IPS DF 4.7 (cell line): ENCODE data around the gene ZBTB16.

Source experiments
- DNase-seq: peaks from one replicate; pipeline ENCODE4 v3.0.0-alpha.2; 2013; ENCODE audit warnings: low spot score; ENCODE audit errors: extremely low read depth

ZBTB16 gene

DNA sequence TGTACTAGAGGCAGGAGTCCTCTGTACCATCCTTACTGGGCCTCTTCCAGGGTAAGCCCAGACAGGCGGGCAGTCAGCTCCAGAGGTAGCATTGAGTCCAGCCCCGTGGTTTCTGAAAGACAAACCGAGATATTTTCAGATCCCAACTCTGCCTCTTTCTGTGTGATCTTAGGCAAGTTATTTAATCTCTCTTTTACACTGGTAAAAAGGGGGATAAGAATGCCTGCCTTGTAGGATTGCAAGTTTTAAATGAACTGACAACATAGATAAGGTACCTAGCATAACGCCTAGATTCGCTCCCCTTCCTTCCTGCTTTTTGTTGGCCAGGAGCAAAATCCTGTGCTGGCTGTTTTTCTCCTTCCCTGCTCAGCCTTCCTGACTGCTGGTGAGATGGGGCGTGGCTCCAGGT lies 180.2 kb downstream of the ZBTB16 start:
- DNase-seq: no peak

DNA sequence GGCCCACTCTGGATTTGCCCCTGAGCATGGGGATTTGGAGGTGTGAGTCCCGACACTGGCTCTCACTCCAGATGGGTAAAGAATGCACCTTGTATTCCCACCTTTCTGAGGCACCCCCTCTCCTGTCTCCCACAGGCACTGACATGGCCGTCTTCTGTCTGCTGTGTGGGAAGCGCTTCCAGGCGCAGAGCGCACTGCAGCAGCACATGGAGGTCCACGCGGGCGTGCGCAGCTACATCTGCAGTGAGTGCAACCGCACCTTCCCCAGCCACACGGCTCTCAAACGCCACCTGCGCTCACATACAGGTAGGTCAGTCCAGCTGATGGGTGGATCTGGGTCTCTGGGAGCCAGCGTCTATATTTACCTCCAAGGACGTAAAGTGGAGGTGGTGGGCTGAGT lies 182.5 kb downstream of the ZBTB16 start:
- no peak for DNase-seq

DNA sequence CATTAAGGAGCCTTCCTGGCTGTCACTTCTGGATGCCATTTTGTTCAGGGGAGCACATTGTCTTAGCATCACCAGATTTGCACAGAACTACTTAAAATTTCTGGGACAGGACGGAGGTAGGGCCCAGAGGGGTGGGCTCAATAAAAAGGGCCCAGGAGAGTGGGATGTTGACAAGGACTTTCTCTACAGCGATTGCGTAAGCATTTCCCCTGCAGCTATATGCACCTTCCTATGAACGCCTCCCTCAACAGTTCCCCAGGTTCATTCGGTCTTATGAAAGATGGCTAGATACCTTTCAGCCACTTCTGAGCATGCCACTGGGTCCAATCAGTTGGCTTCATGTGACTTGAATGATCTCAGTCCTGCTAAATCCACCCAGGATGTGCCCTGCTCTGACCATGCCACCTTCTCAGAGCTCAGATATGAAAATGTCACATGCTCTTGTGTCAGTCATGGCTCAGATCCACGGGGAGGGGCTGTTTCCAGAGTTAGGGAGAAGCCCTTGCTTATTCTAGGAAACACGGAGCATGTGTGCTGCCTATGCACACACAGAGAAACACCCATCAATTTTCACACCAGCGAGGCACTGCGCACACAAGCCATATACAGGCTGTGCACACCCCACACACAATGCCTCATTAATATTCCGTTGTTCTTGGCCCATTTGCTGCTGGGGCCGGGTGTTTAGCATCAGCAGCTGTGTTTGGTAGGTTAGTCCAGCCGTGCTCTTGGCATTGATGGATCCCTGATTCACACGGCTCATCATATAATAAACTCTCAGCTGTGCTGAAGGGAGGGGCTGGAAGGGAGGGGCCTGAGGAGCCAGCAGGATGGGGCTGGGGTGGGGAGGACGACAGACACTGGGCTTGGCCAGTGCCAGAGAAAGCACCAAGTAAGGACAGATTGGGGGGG lies 184.2 kb downstream of the ZBTB16 start:
- DNase-seq: no peak

DNA sequence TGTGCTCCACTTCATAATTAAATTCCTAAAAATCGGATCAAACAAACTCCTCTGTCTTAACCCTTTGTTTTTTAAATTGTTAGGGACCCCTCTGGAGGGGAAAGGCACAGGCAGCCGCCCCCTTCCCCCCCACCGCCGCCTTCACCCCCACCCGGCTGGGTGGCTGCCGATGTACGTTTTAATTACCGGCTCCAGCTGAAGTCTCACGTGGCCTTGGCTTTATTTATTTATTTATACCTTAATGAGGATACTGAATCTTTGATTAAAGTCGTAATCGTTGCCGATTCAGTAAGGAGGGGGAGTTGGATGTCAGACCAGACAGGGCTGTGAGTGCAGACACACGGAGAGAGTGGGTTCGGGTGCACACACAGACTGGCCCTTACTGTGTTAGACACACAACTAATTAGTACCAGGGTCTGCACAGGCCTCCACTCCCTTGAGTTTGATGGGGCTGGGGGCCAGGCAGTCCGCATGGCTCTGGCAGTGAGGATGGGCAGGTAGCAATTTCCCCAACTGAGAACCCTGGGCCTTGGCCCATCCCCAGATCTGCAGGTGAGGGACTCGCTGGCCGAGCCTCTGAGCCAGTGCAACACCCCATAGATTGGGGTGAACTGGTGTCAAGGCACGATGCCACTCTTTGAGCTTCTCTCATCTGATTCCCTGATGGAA lies 185.3 kb downstream of the ZBTB16 start:
- DNase-seq: no peak

GRCh38 chr11:114246321-114247069 lies 187.0 kb downstream of the ZBTB16 start:
- DNase-seq: no peak

GRCh38 chr11:114247070-114247789 lies 187.7 kb downstream of the ZBTB16 start:
- DNase-seq: no peak

- no peak for DNase-seq
Measured at GRCh38 chr11:114250180-114250579, 190.7 kb downstream of the ZBTB16 start.

DNA sequence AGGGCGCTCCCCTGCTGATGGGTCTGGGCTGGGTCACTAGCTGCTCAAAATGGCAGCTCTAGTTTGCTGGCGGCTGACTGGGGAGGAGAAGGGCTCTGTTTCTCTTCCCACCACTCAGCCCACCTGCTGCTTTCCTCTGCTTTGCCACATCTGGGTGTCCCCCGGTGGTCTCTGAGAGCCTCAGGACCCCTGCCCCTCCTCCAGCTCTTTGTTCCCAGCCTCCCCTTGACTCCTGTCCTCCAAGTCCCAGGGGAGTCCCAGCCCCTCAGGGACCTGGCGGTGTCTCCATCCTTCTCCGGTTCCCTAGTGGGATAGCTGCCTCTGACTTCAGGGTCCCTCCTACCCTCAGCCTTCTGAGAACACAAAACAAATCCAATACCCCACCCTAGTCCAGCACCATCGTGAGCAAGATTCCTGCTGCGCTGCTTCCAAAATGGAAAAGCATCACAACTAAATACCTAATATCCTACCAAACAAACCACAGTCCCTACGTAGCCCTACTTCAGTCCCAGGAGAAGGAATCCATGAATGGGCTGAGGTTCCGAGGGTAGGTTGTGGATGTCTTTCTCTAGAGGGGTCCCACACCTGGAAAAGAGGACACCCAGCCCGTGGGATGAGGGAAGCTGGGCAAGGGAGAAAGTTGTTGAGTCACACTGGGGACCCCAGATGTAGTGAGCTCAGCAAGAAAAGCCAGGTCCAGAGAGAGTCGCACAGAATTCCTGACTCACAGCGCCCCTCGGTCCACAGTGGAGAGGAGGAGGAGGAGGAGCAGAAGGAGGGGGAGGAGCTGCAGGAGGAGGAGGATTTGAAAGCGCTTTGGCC lies 191.7 kb downstream of the ZBTB16 start:
- DNase-seq: no peak

GRCh38 chr11:114251815-114252337 lies 192.4 kb downstream of the ZBTB16 start:
- no peak for DNase-seq

- no peak for DNase-seq
Measured at GRCh38 chr11:114252767-114253166, 193.3 kb downstream of the ZBTB16 start.

DNA sequence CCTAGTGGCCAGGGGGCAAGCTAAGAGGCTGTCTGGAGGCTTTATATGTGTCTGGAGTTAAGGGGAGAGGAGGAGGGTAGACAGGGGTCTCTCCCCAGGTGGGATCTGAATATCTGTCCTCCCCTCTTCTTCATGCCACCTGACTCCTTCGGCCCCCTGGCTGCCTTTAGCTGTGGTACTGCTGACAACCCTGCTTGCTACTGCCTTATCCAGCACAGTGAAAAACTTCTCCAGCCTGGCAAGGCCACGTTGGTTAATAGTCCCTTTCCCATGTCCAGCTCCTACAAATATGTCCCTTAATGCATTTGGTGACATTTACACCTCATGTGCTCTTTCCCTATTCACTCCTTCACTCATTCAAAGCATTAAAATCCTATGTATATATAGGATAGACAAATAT lies 194.3 kb downstream of the ZBTB16 start:
- DNase-seq: no peak

- DNase-seq: no peak
Measured at GRCh38 chr11:114254571-114255146, 195.1 kb downstream of the ZBTB16 start.

DNA sequence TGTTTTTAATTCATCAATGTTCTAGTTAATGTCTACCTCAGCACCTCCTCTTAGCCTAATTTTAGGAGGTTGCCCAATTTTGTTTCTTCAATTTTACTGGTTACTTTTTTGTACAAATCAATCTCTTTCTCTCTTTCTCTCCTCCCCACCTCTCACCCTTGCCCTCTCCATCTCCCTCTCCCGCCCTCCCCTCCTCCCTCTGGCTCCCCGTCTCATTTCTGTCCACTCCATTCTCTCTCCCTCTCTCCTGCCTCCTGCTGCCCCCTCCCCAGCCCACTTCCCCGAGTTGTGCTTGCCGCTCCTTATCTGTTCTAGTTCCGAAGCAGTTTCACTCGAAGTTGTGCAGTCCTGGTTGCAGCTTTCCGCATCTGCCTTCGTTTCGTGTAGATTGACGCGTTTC lies 195.8 kb downstream of the ZBTB16 start:
- DNase-seq: no peak

- no peak for DNase-seq
Measured at GRCh38 chr11:114256176-114256966, 196.9 kb downstream of the ZBTB16 start.

GRCh38 chr11:114256967-114257286 lies 197.4 kb downstream of the ZBTB16 start:
- no peak for DNase-seq

DNA sequence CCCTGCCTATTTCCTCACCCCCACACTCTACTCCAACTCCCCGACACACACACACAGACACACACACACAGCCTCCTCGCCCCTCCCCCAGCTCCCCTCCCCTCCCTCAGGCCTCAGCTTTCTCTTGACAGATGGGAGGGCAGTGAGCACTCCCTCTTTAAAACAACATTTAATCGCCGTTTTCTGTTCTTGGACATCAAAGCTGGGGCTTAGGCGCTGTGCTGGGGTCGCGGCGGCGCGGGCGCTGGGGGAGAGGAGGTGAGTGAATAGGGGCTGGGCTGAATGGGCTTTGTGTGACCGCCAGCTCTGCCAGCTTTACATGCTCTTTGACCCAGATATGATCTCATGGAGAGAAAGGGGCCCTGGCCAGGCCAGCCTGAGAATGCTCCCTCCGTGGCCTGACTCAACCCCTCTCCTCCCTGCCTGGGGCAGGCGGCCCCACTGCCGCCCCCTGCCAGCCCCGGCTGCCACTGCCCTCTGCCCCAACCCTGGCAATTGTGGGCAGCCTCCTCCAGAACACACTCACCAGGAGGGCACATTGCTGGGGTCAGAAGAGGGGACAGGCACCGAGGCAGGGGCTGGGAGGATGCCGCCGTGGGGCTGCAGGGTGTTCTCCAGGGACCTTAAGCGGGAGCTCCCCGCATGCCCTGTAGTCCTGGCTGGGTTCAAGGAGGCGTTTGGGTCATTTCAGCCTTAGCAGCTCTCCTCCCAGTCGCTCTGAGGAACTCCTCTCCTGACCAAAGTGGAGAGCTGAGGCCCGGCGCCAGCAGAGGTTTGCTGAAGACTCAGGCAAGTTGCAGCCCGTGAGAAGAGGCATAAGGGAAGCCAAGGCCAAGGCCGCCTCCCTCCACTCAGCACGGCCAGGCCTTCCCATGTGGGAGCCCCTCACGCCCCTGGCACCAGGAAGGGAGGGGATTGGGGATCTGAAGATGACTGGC lies 198.4 kb downstream of the ZBTB16 start:
- DNase-seq: no peak

- no peak for DNase-seq
Measured at GRCh38 chr11:114258696-114259095, 199.2 kb downstream of the ZBTB16 start.

DNA sequence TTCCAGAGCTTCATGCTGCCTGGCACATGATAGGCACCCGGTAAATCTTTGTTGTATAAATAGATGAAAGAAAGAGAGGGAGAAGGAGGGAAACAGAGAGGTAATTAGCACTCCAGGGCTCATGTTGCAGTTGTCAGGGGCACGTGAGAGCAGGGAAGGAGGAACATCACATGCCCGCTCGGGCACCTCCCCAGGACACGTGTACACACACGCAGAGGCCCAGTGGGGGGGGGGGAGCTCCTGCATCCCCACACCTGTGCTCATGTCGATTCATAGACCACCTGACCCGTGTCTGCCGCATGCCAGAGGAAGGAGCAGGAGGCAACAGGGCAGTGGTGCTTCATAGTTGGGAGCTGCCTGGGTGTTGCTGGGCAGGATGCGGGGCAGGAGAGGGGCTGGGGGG lies 199.6 kb downstream of the ZBTB16 start:
- no peak for DNase-seq
